GM06990 (cell line): ENCODE measurements around the gene WDR36.
A peak's percentile ranks its signal among the peaks of the same experiment; 100 is the strongest.

Experiments used
- DNase-seq: peaks from one replicate; pipeline ENCODE4 v3.0.0-alpha.2; 2011; ENCODE audit not compliant: insufficient read length; ENCODE audit errors: extremely low read depth
- H3K27me3 ChIP-seq: replicated peaks from 2 replicates; pipeline ENCODE4 v1.6.0; 2011; ENCODE audit warnings: low read length; ENCODE audit not compliant: control insufficient read depth, insufficient read depth
- H3K36me3 ChIP-seq: 2 replicates; pipeline ENCODE4 v1.5.1; 2011; ENCODE audit warnings: low read length; ENCODE audit not compliant: control insufficient read depth, insufficient read depth
- H3K4me3 ChIP-seq: replicated peaks from 2 replicates; pipeline ENCODE4 v1.5.1; 2011; ENCODE audit warnings: low read depth, mild to moderate bottlenecking, control low read depth, low read length
- CTCF ChIP-seq: IDR thresholded peaks from 2 replicates; pipeline ENCODE4 v1.5.1; 2011; ENCODE audit warnings: low read length, control low read depth, mild to moderate bottlenecking, inconsistent platforms; ENCODE audit not compliant: insufficient read depth, poor library complexity, severe bottlenecking

WDR36 gene

GRCh38 chr5:111092062-111092853 lies at the start of gene WDR36:
Gene WDR36 (plus strand): TSS chr5:111092348. CDS start chr5:111092457, 109 bp downstream.
- no peak for TF ChIP-seq CTCF
- Histone ChIP-seq H3K27me3 (no peaks in the 10 kb centered on the region), H3K36me3 (no peaks in the 10 kb centered on the region), H3K4me3 (peak within 1 kb of the TSS; percentile 92)
- peak; percentile 89 for DNase-seq

GRCh38 chr5:111043712-111044506 lies 48.2 kb upstream of the WDR36 start:
- Histone ChIP-seq H3K4me3 (no peak overlapping the region), H3K36me3 (no peaks in the 10 kb centered on the region), H3K27me3 (no peaks in the 10 kb centered on the region)
- DNase-seq: no peak
- TF ChIP-seq CTCF: no peak

- no peak overlapping the region for H3K4me3 ChIP-seq
- no peaks in the 10 kb centered on the region for H3K27me3 ChIP-seq
- no peak for DNase-seq
- H3K36me3 ChIP-seq: no peaks in the 10 kb centered on the region
- no peak for TF ChIP-seq CTCF
Measured at GRCh38 chr5:111058064-111058463, 34.1 kb upstream of the WDR36 start.

GRCh38 chr5:111060169-111060568 lies 32.0 kb upstream of the WDR36 start:
- H3K36me3 ChIP-seq: no peaks in the 10 kb centered on the region
- no peak for DNase-seq
- no peak overlapping the region for H3K4me3 ChIP-seq
- no peaks in the 10 kb centered on the region for H3K27me3 ChIP-seq
- TF ChIP-seq CTCF: no peak

- Histone ChIP-seq H3K4me3 (no peak overlapping the region), H3K36me3 (no peaks in the 10 kb centered on the region), H3K27me3 (no peaks in the 10 kb centered on the region)
- no peak for DNase-seq
- no peak for TF ChIP-seq CTCF
Measured at GRCh38 chr5:111061618-111062017, 30.5 kb upstream of the WDR36 start.
